Measurements from ENCODE around the gene WWOX. TPM values are rescaled to one million over a fixed set of nuclear protein-coding genes. Genes with fewer than 3 reads are reported as not detected.

WWOX gene
- total RNA-seq, 2 experiments from 2014 or later = 19.1 to 23.7 TPM

DNA sequence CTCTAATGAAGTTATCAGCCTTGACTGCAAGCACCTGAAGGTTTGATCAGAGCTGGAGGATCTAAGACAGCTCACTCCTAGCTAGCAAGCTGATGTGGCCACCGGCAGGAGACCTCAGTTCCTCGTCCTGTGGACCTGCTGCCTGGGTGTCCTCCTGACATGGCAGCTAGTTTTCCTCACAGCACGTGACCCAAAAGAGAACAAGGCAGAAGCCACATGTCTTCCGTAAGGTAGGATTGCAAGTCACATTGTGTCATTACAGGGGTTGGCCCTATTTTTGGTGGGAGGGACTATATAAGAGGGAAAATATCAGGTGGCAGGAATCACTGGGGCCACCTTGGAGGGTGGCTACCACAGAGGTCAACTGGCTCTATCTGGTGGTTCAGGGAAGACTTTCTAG, 18.1 kb upstream of the WWOX start:
- DNase-seq (no peak), ATAC-seq (no peak)
- no peaks in the 10 kb centered on the region for H3K4me1 Mint-ChIP-seq (ENCODE audit: low read depth)
- POLR2A ChIA-PET = no interaction called here
- no peaks in the 10 kb centered on the region for H3K36me3 Mint-ChIP-seq (ENCODE audit: low read depth)
- intact Hi-C loops (cut with micrococcal nuclease) = no loop called here
- peaks cover 9% of the 10 kb centered on the region for H3K27me3 Mint-ChIP-seq
- H3K4me3 Mint-ChIP-seq = no peak overlapping the region
- H3K9me3 Mint-ChIP-seq = no peaks in the 10 kb centered on the region
- CTCF ChIA-PET = no interaction called here
- no peak overlapping the region for H3K27ac Mint-ChIP-seq
- no peak for TF ChIP-seq CTCF (IDR thresholded peaks at IDR 0.05)

GRCh38 chr16:78091419-78091818, 8.0 kb upstream of the WWOX start:
- Mint-ChIP-seq H3K4me3 (no peak overlapping the region), H3K4me1 (ENCODE audit: low read depth) (no peaks in the 10 kb centered on the region), H3K27ac (no peak overlapping the region), H3K9me3 (no peaks in the 10 kb centered on the region), H3K27me3 (peaks cover 7% of the 10 kb centered on the region), H3K36me3 (ENCODE audit: low read depth) (no peaks in the 10 kb centered on the region)
- no peak for ATAC-seq
- DNase-seq = no peak
- TF ChIP-seq CTCF (IDR thresholded peaks at IDR 0.05) = no peak
- CTCF ChIA-PET = interaction anchor here (1.3 to 2.7 kb wide), 2 partner anchors 8 to 12 kb away, joined by 4 to 11 read pairs; partner anchors contain the start of gene WWOX
- POLR2A ChIA-PET = no interaction called here
- intact Hi-C loops (cut with micrococcal nuclease) = no loop called here

DNA sequence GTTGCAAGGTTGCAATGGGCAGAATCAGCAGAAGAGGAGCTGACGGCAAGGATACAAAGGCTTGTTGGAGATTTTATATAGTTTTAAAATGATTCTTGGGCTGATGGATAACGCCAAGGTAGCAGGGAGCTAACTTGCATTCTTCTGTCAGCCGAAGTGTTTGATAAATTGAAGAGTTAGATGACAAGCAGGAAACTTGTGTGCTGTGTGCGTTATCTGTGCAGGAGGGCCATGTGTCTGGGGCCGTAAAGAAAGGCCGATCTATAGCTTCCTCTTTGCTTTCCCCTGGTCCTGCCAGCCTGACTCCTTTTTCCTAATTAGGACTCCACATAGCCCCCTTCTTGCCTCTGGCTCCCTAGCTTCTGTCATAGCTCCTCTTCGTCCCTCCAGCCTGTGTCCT, 6.7 kb upstream of the WWOX start:
- no peak overlapping the region for H3K27ac Mint-ChIP-seq
- ATAC-seq = no peak
- H3K27me3 Mint-ChIP-seq = peaks cover 7% of the 10 kb centered on the region
- no peak for TF ChIP-seq CTCF (IDR thresholded peaks at IDR 0.05)
- no peak overlapping the region for H3K4me3 Mint-ChIP-seq
- H3K36me3 Mint-ChIP-seq (ENCODE audit: low read depth) = no peaks in the 10 kb centered on the region
- DNase-seq = no peak
- H3K4me1 Mint-ChIP-seq (ENCODE audit: low read depth) = peaks cover under 1% of the 10 kb centered on the region
- POLR2A ChIA-PET = no interaction called here
- H3K9me3 Mint-ChIP-seq = no peaks in the 10 kb centered on the region
- intact Hi-C loops (cut with micrococcal nuclease) = no loop called here
- CTCF ChIA-PET = no interaction called here

- ATAC-seq = no peak
- H3K9me3 Mint-ChIP-seq = no peaks in the 10 kb centered on the region
- intact Hi-C loops (cut with micrococcal nuclease) = no loop called here
- no peak overlapping the region for H3K4me3 Mint-ChIP-seq
- peaks cover 10% of the 10 kb centered on the region for H3K4me1 Mint-ChIP-seq (ENCODE audit: low read depth)
- TF ChIP-seq CTCF (IDR thresholded peaks at IDR 0.05) = no peak
- no peak for DNase-seq
- no peak overlapping the region for H3K27ac Mint-ChIP-seq
- ChIA-PET CTCF (no interaction called here), POLR2A (no interaction called here)
- H3K36me3 Mint-ChIP-seq (ENCODE audit: low read depth) = no peaks in the 10 kb centered on the region
- peaks cover 7% of the 10 kb centered on the region for H3K27me3 Mint-ChIP-seq
These were observed 5.3 kb upstream of the WWOX start for GRCh38 chr16:78094166-78094565.

DNA sequence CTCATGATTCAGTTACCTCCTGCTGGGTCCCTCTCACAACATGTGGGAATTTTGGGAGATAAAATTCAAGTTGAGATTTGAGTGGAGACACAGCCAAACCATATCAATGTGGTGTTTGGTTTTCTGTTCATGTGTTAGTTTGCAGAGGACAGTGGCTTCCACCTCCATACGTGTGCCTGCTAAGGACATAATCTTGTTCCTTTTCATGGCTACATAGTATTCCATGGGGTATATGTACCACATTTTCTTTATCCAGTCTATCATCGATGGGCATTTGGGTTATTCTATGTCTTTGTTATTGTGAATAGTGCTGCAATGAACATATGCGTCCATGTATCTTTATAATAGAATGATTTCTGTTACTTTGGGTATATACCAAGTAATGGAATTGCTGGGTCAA, 4.5 kb upstream of the WWOX start:
- H3K27me3 Mint-ChIP-seq = peaks cover 7% of the 10 kb centered on the region
- DNase-seq = no peak
- no peaks in the 10 kb centered on the region for H3K9me3 Mint-ChIP-seq
- ATAC-seq = no peak
- intact Hi-C loops (cut with micrococcal nuclease) = loop anchor here (5.0 kb wide), 1 partner anchor 88 kb away; no protein-coding TSS in a partner anchor
- H3K27ac Mint-ChIP-seq = no peak overlapping the region
- TF ChIP-seq CTCF (IDR thresholded peaks at IDR 0.05) = no peak
- CTCF ChIA-PET = no interaction called here
- H3K4me3 Mint-ChIP-seq = no peak overlapping the region
- peaks cover 10% of the 10 kb centered on the region for H3K4me1 Mint-ChIP-seq (ENCODE audit: low read depth)
- POLR2A ChIA-PET = no interaction called here
- H3K36me3 Mint-ChIP-seq (ENCODE audit: low read depth) = no peaks in the 10 kb centered on the region

All from activated CD8-positive, alpha-beta T cell treated with anti-CD3 and anti-CD28 coated beads for 36 hours (primary cell).